Measurements from ENCODE around the gene ADCY4.
"Not testable (repeated sequence)": the region's sequence is repeated elsewhere in the genome, so short reads cannot be mapped to it uniquely, and the experiment has no call there.

The ADCY4 gene

DNA sequence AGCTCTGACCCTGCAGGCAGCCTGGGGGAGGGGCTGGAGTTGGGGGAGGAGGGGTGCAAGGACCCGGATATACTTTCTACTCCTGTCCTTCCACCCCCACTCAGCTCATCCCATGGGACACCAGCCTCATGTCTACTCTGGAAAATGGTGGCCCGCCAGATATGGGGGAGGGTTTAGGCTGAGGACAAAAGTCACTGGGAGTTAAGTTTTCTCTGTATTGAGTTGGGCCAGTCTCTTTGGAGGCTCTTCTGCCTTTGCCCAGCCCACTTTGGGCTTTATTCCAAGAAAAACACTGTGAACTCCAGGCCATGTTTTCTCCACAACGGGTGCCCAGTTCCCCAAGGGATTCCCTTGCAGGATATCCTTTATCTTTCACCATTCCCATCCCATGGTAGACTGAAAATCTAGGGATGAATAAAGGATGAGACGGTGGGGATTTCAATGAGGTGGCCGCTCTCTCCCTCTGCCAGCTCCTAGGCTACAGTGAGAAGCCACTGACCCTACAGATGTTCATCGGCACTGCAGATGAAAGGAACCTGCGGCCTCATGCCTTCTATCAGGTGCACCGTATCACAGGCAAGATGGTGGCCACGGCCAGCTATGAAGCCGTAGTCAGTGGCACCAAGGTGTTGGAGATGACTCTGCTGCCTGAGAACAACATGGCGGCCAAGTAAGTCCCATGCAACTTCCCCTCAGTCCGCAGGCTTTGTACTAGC, 38.0 kb upstream of the ADCY4 start:
- no peaks in the 10 kb centered on the region for H3K27me3 ChIP-seq (ENCODE audit: control insufficient read depth, insufficient read depth, low read length)
- no peak overlapping the region for H3K4me3 ChIP-seq (ENCODE audit: low read depth, low read length)
- no peaks in the 10 kb centered on the region for H3K9me3 ChIP-seq (ENCODE audit: control insufficient read depth, insufficient read depth, low read depth, low read length)
- peaks cover 22% of the 10 kb centered on the region for H3K4me1 ChIP-seq (ENCODE audit: control insufficient read depth, insufficient read depth, low read length)
- H3K36me3 ChIP-seq (ENCODE audit: control insufficient read depth, insufficient read depth, low read length): peaks cover 32% of the 10 kb centered on the region
- H3K27ac ChIP-seq (ENCODE audit: low read depth, low read length): no peak overlapping the region
- no peak overlapping the region for H3K9ac ChIP-seq (ENCODE audit: low read length)

DNA sequence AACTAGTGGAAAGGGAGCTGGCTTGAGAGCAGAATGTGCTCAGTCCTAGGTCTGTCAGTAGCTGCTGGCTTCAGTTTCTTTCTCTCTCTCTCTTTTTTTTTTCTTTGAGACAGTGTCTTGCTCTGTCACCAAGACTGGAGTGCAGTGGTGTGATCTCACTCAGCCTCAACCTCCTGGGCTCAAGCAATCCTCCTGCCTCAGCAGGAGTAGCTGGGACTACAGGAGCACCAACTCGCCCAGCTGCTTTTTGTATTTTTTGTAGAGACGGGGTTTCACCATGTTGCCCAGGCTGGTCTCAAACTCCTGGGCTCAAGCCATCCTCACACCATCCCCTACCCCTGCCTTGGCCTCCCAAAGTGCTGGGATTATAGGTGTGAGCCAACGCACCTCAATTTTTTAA, 36.7 kb upstream of the ADCY4 start:
- H3K27ac ChIP-seq (ENCODE audit: low read depth, low read length); H3K9me3 ChIP-seq (ENCODE audit: control insufficient read depth, insufficient read depth, low read depth, low read length); H3K27me3 ChIP-seq (ENCODE audit: control insufficient read depth, insufficient read depth, low read length); H3K9ac ChIP-seq (ENCODE audit: low read length); H3K4me3 ChIP-seq (ENCODE audit: low read depth, low read length): not testable (repeated sequence)
- Histone ChIP-seq H3K4me1 (ENCODE audit: control insufficient read depth, insufficient read depth, low read length) (peaks cover 12% of the 10 kb centered on the region), H3K36me3 (ENCODE audit: control insufficient read depth, insufficient read depth, low read length) (peaks cover 32% of the 10 kb centered on the region)

DNA sequence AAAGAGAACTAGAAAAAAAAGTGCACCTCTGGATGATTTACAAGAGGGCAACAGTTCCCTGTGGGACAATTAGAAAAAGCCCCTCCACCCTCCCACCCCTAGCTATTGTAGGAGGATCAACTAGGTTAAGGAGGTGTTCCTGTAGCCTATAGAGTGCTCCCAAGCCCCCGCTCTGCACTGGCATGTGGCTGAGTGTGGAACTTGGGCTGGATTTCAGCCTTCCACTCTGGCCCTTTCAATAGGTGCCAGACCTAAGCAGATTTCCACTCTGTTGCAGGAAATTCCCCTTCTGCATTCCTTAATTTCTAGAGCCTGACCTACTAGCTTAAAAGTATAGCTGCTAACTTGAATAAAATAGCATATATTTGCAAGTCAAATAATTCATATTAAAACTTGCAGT, 35.9 kb upstream of the ADCY4 start:
- Histone ChIP-seq H3K4me3 (ENCODE audit: low read depth, low read length) (no peak overlapping the region), H3K36me3 (ENCODE audit: control insufficient read depth, insufficient read depth, low read length) (peaks cover 32% of the 10 kb centered on the region), H3K27me3 (ENCODE audit: control insufficient read depth, insufficient read depth, low read length) (no peaks in the 10 kb centered on the region), H3K9me3 (ENCODE audit: control insufficient read depth, insufficient read depth, low read depth, low read length) (no peaks in the 10 kb centered on the region), H3K27ac (ENCODE audit: low read depth, low read length) (no peak overlapping the region), H3K4me1 (ENCODE audit: control insufficient read depth, insufficient read depth, low read length) (peaks cover 10% of the 10 kb centered on the region), H3K9ac (ENCODE audit: low read length) (no peak overlapping the region)

DNA sequence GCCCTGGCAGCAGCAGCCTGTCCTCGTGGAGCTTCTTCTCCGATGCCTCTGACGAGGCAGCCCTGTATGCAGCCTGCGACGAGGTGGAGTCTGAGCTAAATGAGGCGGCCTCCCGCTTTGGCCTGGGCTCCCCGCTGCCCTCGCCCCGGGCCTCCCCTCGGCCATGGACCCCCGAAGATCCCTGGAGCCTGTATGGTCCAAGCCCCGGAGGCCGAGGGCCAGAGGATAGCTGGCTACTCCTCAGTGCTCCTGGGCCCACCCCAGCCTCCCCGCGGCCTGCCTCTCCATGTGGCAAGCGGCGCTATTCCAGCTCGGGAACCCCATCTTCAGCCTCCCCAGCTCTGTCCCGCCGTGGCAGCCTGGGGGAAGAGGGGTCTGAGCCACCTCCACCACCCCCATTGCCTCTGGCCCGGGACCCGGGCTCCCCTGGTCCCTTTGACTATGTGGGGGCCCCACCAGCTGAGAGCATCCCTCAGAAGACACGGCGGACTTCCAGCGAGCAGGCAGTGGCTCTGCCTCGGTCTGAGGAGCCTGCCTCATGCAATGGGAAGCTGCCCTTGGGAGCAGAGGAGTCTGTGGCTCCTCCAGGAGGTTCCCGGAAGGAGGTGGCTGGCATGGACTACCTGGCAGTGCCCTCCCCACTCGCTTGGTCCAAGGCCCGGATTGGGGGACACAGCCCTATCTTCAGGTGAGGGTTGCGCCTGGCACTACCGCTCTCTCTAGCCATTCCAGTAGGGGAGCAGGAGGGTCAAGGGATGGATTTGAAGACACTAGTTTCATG, 35.2 kb upstream of the ADCY4 start:
- Histone ChIP-seq H3K36me3 (ENCODE audit: control insufficient read depth, insufficient read depth, low read length) (peaks cover 32% of the 10 kb centered on the region), H3K9ac (ENCODE audit: low read length) (no peak overlapping the region), H3K9me3 (ENCODE audit: control insufficient read depth, insufficient read depth, low read depth, low read length) (no peaks in the 10 kb centered on the region), H3K4me1 (ENCODE audit: control insufficient read depth, insufficient read depth, low read length) (peaks cover 9% of the 10 kb centered on the region), H3K27me3 (ENCODE audit: control insufficient read depth, insufficient read depth, low read length) (no peaks in the 10 kb centered on the region), H3K4me3 (ENCODE audit: low read depth, low read length) (no peak overlapping the region), H3K27ac (ENCODE audit: low read depth, low read length) (no peak overlapping the region)

DNA sequence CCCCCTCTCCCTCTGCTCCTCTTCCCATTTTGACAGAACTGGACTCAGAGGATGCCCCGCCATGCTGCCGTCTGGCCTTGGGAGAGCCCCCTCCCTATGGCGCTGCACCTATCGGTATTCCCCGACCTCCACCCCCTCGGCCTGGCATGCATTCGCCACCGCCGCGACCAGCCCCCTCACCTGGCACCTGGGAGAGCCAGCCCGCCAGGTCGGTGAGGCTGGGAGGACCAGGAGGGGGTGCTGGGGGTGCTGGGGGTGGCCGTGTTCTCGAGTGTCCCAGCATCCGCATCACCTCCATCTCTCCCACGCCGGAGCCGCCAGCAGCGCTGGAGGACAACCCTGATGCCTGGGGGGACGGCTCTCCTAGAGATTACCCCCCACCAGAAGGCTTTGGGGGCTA, 34.6 kb upstream of the ADCY4 start:
- Histone ChIP-seq H3K9ac (ENCODE audit: low read length) (no peak overlapping the region), H3K27me3 (ENCODE audit: control insufficient read depth, insufficient read depth, low read length) (no peaks in the 10 kb centered on the region), H3K4me1 (ENCODE audit: control insufficient read depth, insufficient read depth, low read length) (peaks cover 9% of the 10 kb centered on the region), H3K9me3 (ENCODE audit: control insufficient read depth, insufficient read depth, low read depth, low read length) (no peaks in the 10 kb centered on the region), H3K36me3 (ENCODE audit: control insufficient read depth, insufficient read depth, low read length) (peaks cover 32% of the 10 kb centered on the region), H3K4me3 (ENCODE audit: low read depth, low read length) (peak overlapping the region; percentile 62), H3K27ac (ENCODE audit: low read depth, low read length) (no peak overlapping the region)

GRCh38 chr14:24368562-24369252, 33.8 kb upstream of the ADCY4 start:
- Histone ChIP-seq H3K4me1 (ENCODE audit: control insufficient read depth, insufficient read depth, low read length) (peaks cover 9% of the 10 kb centered on the region), H3K9me3 (ENCODE audit: control insufficient read depth, insufficient read depth, low read depth, low read length) (no peaks in the 10 kb centered on the region), H3K27ac (ENCODE audit: low read depth, low read length) (no peak overlapping the region), H3K9ac (ENCODE audit: low read length) (no peak overlapping the region), H3K4me3 (ENCODE audit: low read depth, low read length) (peak overlapping the region; percentile 62), H3K36me3 (ENCODE audit: control insufficient read depth, insufficient read depth, low read length) (peaks cover 27% of the 10 kb centered on the region), H3K27me3 (ENCODE audit: control insufficient read depth, insufficient read depth, low read length) (no peaks in the 10 kb centered on the region)

DNA sequence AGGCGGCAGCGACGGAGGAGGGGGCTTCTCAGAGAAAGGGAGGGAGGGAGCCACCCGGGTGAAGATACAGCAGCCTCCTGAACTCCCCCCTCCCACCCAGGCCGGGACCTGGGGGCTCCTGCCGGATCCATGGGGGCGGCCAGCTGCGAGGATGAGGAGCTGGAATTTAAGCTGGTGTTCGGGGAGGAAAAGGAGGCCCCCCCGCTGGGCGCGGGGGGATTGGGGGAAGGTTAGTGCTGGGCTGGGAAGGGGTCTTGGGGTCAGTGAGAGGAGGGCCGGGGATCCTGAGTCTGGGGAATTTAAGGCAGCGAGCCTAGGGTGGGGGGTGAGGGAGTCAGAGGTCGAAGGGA, 33.3 kb upstream of the ADCY4 start:
- H3K4me3 ChIP-seq (ENCODE audit: low read depth, low read length): peak overlapping the region; percentile 62
- H3K4me1 ChIP-seq (ENCODE audit: control insufficient read depth, insufficient read depth, low read length): peaks cover 9% of the 10 kb centered on the region
- no peaks in the 10 kb centered on the region for H3K9me3 ChIP-seq (ENCODE audit: control insufficient read depth, insufficient read depth, low read depth, low read length)
- peaks cover 22% of the 10 kb centered on the region for H3K36me3 ChIP-seq (ENCODE audit: control insufficient read depth, insufficient read depth, low read length)
- H3K27me3 ChIP-seq (ENCODE audit: control insufficient read depth, insufficient read depth, low read length): no peaks in the 10 kb centered on the region
- H3K27ac ChIP-seq (ENCODE audit: low read depth, low read length): no peak overlapping the region
- peak overlapping the region; percentile 5 for H3K9ac ChIP-seq (ENCODE audit: low read length)

- peaks cover 9% of the 10 kb centered on the region for H3K4me1 ChIP-seq (ENCODE audit: control insufficient read depth, insufficient read depth, low read length)
- no peaks in the 10 kb centered on the region for H3K27me3 ChIP-seq (ENCODE audit: control insufficient read depth, insufficient read depth, low read length)
- peak within 1 kb of the TSS; percentile 62 for H3K4me3 ChIP-seq (ENCODE audit: low read depth, low read length)
- no peaks in the 10 kb centered on the region for H3K9me3 ChIP-seq (ENCODE audit: control insufficient read depth, insufficient read depth, low read depth, low read length)
- H3K36me3 ChIP-seq (ENCODE audit: control insufficient read depth, insufficient read depth, low read length): peaks cover 17% of the 10 kb centered on the region
- H3K9ac ChIP-seq (ENCODE audit: low read length): peak within 1 kb of the TSS; percentile 63
- H3K27ac ChIP-seq (ENCODE audit: low read depth, low read length): peak within 1 kb of the TSS; percentile 52; the same call in 1 of the 2 replicates
These were observed 32.8 kb upstream of the ADCY4 start, which contains the start of gene NFATC4 for GRCh38 chr14:24367514-24368211. Gene NFATC4 (plus strand): TSS chr14:24368184. CDS start chr14:24368341, 157 bp downstream.

DNA sequence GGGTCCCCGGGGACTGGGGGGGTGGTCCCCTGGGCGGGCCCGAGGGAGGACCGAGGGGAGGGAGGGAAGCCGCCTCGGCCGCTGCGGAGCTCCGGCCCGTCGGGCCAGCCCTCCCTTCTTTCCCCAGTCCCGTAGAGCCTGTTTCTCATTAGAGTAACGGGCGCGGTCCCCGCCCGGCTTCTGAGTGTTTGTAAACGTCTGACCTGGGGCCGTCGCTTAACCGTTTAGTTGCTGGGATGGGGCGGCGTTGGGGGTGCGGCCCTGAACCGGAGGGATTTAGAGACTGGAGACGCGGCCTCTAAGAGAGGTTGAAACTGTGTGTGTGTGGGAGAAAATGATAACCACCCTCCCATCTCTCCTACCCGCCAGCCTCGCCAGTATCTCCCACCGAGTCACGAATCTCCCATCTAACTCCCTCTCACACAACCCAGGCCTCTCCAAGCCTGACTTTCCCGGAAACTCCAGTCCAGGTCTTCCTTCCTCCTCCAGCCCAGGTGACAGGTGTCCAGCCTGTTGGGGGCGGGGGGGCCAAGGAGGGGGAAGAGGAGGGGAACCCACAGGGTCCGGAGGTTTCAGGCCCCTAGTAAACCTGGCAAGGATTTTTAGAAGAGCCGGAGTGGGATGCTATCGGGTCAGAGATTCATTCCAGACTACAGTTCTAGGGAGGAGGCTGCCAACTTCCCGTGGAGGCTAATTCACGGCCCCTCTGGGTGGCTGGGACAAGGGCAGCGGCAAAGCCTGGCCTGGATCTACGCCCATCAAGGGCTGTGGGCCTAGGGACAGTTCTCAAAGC, 32.0 kb upstream of the ADCY4 start:
- peak overlapping the region; percentile 62 for H3K4me3 ChIP-seq (ENCODE audit: low read depth, low read length)
- peak overlapping the region; percentile 52; the same call in 1 of the 2 replicates for H3K27ac ChIP-seq (ENCODE audit: low read depth, low read length)
- H3K9ac ChIP-seq (ENCODE audit: low read length): peak overlapping the region; percentile 63
- peaks cover 11% of the 10 kb centered on the region for H3K36me3 ChIP-seq (ENCODE audit: control insufficient read depth, insufficient read depth, low read length)
- no peaks in the 10 kb centered on the region for H3K9me3 ChIP-seq (ENCODE audit: control insufficient read depth, insufficient read depth, low read depth, low read length)
- H3K27me3 ChIP-seq (ENCODE audit: control insufficient read depth, insufficient read depth, low read length): peaks cover 3% of the 10 kb centered on the region
- peaks cover 9% of the 10 kb centered on the region for H3K4me1 ChIP-seq (ENCODE audit: control insufficient read depth, insufficient read depth, low read length)

- peak overlapping the region; percentile 62 for H3K4me3 ChIP-seq (ENCODE audit: low read depth, low read length)
- no peak overlapping the region for H3K9ac ChIP-seq (ENCODE audit: low read length)
- no peak overlapping the region for H3K27ac ChIP-seq (ENCODE audit: low read depth, low read length)
- H3K36me3 ChIP-seq (ENCODE audit: control insufficient read depth, insufficient read depth, low read length): peaks cover 5% of the 10 kb centered on the region; the same call in 1 of the 2 replicates
- peaks cover 9% of the 10 kb centered on the region for H3K4me1 ChIP-seq (ENCODE audit: control insufficient read depth, insufficient read depth, low read length)
- no peaks in the 10 kb centered on the region for H3K9me3 ChIP-seq (ENCODE audit: control insufficient read depth, insufficient read depth, low read depth, low read length)
- H3K27me3 ChIP-seq (ENCODE audit: control insufficient read depth, insufficient read depth, low read length): peaks cover 8% of the 10 kb centered on the region
These were observed 31.5 kb upstream of the ADCY4 start for GRCh38 chr14:24366413-24366720.

Data from HUES6 (cell line).